NT2/D1 (cell line): ENCODE results near the gene NUP160.
"Not testable (repeated sequence)": the region's sequence is repeated elsewhere in the genome, so short reads cannot be mapped to it uniquely, and the experiment has no call there.

Experiments used
- DNase-seq: peaks from one replicate; pipeline ENCODE4 v3.0.0-alpha.2; 2011; ENCODE audit warnings: low read depth, low spot score
- H3K27me3 ChIP-seq: 2 replicates; pipeline ENCODE4 v1.6.0; 2011; ENCODE audit warnings: mild to moderate bottlenecking; ENCODE audit not compliant: insufficient read length, insufficient read depth
- H3K36me3 ChIP-seq: 2 replicates; pipeline ENCODE4 v1.6.1; 2011; ENCODE audit warnings: mild to moderate bottlenecking, low read length, mixed read lengths; ENCODE audit not compliant: insufficient read depth, insufficient read length
- H3K4me1 ChIP-seq: 2 replicates; pipeline ENCODE4 v1.5.1; 2011; ENCODE audit not compliant: insufficient read depth, insufficient read length
- H3K4me3 ChIP-seq: 2 replicates; pipeline ENCODE4 v1.5.1; 2011; ENCODE audit warnings: low read depth; ENCODE audit not compliant: insufficient read length
- H3K9ac ChIP-seq: 2 replicates; pipeline ENCODE4 v1.6.0; 2011; ENCODE audit warnings: low read depth; ENCODE audit not compliant: insufficient read length
- H3K9me3 ChIP-seq: 2 replicates; pipeline ENCODE4 v1.5.1; 2011; ENCODE audit warnings: mild to moderate bottlenecking, low read length; ENCODE audit not compliant: insufficient read depth
- SUZ12 ChIP-seq: IDR thresholded peaks from 2 replicates; pipeline ENCODE4 v1.6.1; 2011; ENCODE audit not compliant: insufficient read length, insufficient read depth; ENCODE audit errors: extremely low read depth
- YY1 ChIP-seq: IDR thresholded peaks from 2 replicates; pipeline ENCODE4 v1.6.1; 2011; ENCODE audit not compliant: insufficient read length, insufficient read depth
- ZNF274 ChIP-seq: IDR thresholded peaks from 2 replicates; pipeline ENCODE4 v1.6.1; 2011; ENCODE audit warnings: mild to moderate bottlenecking, low read depth, low read length

Gene NUP160, protein sequence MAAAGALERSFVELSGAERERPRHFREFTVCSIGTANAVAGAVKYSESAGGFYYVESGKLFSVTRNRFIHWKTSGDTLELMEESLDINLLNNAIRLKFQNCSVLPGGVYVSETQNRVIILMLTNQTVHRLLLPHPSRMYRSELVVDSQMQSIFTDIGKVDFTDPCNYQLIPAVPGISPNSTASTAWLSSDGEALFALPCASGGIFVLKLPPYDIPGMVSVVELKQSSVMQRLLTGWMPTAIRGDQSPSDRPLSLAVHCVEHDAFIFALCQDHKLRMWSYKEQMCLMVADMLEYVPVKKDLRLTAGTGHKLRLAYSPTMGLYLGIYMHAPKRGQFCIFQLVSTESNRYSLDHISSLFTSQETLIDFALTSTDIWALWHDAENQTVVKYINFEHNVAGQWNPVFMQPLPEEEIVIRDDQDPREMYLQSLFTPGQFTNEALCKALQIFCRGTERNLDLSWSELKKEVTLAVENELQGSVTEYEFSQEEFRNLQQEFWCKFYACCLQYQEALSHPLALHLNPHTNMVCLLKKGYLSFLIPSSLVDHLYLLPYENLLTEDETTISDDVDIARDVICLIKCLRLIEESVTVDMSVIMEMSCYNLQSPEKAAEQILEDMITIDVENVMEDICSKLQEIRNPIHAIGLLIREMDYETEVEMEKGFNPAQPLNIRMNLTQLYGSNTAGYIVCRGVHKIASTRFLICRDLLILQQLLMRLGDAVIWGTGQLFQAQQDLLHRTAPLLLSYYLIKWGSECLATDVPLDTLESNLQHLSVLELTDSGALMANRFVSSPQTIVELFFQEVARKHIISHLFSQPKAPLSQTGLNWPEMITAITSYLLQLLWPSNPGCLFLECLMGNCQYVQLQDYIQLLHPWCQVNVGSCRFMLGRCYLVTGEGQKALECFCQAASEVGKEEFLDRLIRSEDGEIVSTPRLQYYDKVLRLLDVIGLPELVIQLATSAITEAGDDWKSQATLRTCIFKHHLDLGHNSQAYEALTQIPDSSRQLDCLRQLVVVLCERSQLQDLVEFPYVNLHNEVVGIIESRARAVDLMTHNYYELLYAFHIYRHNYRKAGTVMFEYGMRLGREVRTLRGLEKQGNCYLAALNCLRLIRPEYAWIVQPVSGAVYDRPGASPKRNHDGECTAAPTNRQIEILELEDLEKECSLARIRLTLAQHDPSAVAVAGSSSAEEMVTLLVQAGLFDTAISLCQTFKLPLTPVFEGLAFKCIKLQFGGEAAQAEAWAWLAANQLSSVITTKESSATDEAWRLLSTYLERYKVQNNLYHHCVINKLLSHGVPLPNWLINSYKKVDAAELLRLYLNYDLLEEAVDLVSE (N-terminal part only)

DNA sequence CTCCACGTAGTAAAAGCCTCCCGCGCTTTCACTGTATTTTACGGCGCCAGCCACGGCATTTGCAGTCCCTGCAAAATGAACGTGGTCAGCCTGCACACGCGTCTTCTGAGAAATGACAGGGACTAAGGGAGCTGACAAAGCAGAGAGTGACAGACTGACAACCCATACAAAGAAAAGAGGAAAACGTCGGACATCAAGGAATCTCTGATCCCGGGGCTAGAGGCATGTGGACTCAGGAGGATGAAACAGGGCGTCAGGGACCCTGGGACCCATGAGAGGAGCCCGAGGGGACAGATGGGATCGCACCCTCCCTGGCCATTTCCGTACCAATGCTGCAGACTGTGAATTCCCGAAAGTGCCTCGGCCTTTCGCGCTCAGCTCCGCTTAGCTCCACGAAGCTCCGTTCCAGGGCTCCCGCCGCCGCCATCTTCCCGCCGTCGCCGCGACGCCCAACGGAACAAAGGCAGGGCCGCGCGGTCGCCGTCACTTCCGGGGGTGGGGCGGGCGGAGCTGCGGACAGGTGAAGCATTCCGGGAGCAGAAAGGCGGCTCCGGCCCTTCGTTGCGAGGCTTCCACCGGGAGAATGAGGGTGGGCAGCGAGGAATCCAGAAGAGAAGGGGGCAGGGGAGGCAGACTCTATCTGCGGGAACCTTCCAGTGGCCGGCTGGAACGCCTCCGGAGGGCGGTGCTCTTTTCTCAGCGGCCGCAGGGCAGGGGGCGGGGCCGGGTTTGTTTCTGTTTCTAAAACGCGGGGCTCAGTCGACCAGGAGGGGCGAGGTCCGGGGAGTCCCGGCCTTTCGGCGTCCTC, at the start of gene NUP160:
Gene NUP160, minus strand, starts transcription at position 459 of the 808 bp plus-strand sequence. Its CDS starts 32 bp downstream, at position 427.
- peak; percentile 69 for DNase-seq
- Histone ChIP-seq H3K27me3 (no peaks in the 10 kb centered on the region), H3K4me1 (peaks cover 2% of the 10 kb centered on the region), H3K4me3 (peak within 1 kb of the TSS; percentile 98), H3K9me3 (no peaks in the 10 kb centered on the region), H3K9ac (peak within 1 kb of the TSS; percentile 100), H3K36me3 (peaks cover 39% of the 10 kb centered on the region)
- TF ChIP-seq ZNF274 (no peak), SUZ12 (no peak), YY1 (peak; percentile 81)

DNA sequence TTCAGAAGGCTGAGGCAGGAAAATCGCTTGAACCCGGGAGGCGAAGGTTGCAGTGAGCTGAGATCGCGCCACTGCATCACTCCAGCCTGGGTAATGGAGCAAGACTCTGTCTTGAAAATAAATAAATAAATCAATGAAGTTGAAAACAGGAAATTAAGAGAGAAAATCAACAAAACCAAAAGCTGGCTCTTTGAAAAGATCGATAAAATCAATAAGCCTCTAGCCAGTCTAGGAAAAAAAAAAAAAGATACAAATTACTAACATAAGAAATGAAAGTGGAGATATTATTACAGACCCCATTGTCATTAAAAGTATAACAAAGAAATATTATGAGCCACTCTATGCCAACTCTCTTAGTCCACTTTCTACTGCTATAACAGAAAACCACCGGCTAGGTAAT, 48.0 kb upstream of the NUP160 start:
- TF ChIP-seq SUZ12 (no peak), ZNF274 (no peak), YY1 (no peak)
- no peak overlapping the region for H3K9ac ChIP-seq
- H3K27me3 ChIP-seq = no peaks in the 10 kb centered on the region
- H3K36me3 ChIP-seq = no peaks in the 10 kb centered on the region
- DNase-seq = no peak
- H3K4me1 ChIP-seq = no peaks in the 10 kb centered on the region
- H3K9me3 ChIP-seq = peaks cover 6% of the 10 kb centered on the region
- H3K4me3 ChIP-seq = no peak overlapping the region

DNA sequence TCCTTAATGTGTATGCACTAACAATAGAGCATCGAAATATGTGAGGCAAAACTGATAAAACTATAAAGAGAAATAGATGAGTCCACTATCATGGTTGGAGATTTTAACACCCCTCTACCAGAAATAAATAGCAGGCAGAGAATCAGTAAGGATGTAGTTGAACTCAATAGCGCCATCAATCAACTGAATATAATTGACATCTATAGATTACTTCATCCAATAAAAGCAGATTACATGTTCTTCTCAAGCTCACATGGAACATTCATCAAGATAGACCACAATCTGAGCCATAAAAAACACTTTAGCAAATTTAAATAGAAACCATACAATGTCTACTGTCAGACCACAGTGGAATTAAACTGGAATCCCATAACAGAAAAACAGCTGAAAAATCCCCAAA, 46.9 kb upstream of the NUP160 start:
- Histone ChIP-seq H3K9me3 (peaks cover 6% of the 10 kb centered on the region), H3K4me3 (no peak overlapping the region), H3K36me3 (no peaks in the 10 kb centered on the region), H3K27me3 (no peaks in the 10 kb centered on the region), H3K9ac (no peak overlapping the region), H3K4me1 (no peaks in the 10 kb centered on the region)
- TF ChIP-seq SUZ12 = no peak
- no peak for TF ChIP-seq YY1
- TF ChIP-seq ZNF274 = no peak
- no peak for DNase-seq

DNA sequence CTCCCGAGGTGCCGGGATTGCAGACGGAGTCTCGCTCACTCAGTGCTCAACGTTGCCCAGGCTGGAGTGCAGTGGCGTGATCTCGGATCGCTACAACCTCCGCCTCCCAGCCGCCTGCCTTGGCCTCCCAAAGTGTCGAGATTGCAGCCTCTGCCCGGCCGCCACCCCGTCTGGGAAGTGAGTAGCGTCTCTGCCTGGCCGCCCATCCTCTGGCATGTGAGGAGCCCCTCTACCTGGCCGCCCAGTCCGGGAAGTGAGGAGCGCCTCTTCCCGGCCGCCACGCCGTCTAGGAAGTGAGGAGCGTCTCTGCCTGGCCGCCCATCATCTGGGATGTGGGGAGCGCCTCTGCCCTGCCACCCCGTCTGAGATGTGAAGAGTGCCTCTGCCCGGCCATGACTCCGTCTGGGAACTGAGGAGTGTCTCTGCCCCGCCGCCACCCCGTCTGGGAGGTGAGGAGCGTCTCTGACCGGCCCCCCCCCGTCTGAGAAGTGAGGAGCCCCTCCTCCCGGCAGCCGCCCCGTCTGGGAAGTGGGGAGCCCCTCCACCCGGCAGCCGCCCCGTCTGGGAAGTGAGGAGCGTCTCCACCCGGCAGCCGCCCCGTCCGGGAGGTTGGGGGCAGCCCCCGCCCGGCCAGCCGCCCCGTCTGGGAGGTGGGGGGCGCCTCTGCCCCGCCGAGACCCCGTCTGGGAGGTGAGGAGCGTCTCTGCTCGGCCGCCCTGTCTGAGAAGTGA, 44.6 kb upstream of the NUP160 start:
- H3K9me3 ChIP-seq, DNase-seq, H3K4me3 ChIP-seq: not testable (repeated sequence)

DNA sequence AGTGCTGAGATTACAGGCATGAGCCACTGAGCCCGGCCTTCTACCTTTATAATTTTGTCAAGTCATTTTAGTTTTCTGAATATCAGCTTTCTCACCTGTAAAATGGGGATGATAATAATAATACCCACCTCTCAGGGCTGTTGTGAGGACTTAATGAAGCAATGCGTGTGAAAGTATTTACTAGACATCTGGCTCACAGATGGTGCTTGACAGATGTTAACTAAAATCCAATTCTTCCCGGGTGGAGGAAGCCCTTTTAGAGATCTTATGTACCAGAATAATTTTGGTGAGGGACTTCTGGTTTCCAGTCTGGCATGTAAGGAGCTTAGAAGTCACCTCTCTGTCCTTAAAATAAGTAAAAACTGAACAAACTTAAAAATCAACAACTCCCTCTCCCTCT, 43.7 kb upstream of the NUP160 start:
- H3K36me3 ChIP-seq = no peaks in the 10 kb centered on the region
- no peak overlapping the region for H3K9ac ChIP-seq
- H3K4me3 ChIP-seq = no peak overlapping the region
- H3K9me3 ChIP-seq = peaks cover 6% of the 10 kb centered on the region
- H3K4me1 ChIP-seq = no peaks in the 10 kb centered on the region
- DNase-seq = no peak
- H3K27me3 ChIP-seq = no peaks in the 10 kb centered on the region
- no peak for TF ChIP-seq ZNF274
- TF ChIP-seq SUZ12 = no peak
- TF ChIP-seq YY1 = no peak

More for the DNA sequence above, 44.6 kb upstream of the NUP160 start:
- not testable (repeated sequence) for H3K4me1 ChIP-seq, H3K9ac ChIP-seq, H3K27me3 ChIP-seq, H3K36me3 ChIP-seq

DNA sequence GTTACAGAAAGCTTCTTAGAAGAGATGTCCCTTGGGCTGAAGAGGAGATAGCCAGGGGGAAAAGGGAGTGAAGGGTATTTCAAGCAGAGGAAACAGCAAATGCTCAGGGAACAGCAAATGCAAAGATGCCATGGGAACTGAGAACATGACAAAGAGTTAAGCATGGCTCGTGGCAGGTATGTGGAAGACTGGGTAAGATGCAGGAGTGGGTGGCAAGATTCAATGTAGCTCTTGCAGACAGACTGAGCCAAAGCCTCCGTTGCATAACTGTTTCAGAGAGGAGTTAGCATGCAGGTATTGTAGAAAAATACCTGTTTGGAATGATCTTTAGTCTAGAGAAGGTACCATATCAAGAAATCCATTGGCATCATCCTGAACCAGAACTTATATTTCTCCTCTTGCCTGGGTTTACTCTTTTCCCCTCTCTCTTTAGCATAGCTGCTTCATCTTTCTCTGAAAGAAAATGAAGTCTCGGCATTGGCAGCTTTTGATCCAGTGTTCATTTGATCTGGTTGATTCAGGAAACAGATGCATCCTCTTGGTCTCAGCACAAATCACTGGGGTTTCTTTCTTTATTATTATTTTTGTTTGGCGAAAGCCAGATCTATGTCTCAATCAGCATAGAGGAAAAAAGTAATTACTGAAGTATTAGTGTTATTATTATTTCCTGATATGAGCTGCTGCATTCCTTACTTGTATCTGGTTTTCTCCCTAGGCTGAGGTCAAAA, 41.7 kb upstream of the NUP160 start:
- no peaks in the 10 kb centered on the region for H3K4me1 ChIP-seq
- TF ChIP-seq ZNF274 = no peak
- no peak for TF ChIP-seq YY1
- no peak overlapping the region for H3K9ac ChIP-seq
- no peaks in the 10 kb centered on the region for H3K9me3 ChIP-seq
- no peaks in the 10 kb centered on the region for H3K27me3 ChIP-seq
- DNase-seq = no peak
- no peak overlapping the region for H3K4me3 ChIP-seq
- no peaks in the 10 kb centered on the region for H3K36me3 ChIP-seq
